Parathyroid adenoma (tissue), 2 donors: ENCODE data around the gene ADAMTS5.
A peak's percentile ranks its signal among the peaks of the same experiment; 100 is the strongest.

ENCODE experiments used
- H2AFZ ChIP-seq: fragments of 300-600 bp; sonication (generic); one replicate; pipeline ENCODE4 v1.7.0; 2017; ENCODE audit warnings: antibody characterized with exemption, mild to moderate bottlenecking
- H3K27ac ChIP-seq: fragments of 300-600 bp; sonication (generic); one replicate; pipeline ENCODE4 v1.7.0; 2017
- H3K27me3 ChIP-seq: fragments of 300-600 bp; sonication (generic); one replicate; pipeline ENCODE4 v1.7.0; 2017; ENCODE audit warnings: low read length; ENCODE audit not compliant: control insufficient read depth, insufficient read depth
- H3K36me3 ChIP-seq: fragments of 300-600 bp; sonication (generic); one replicate; pipeline ENCODE4 v1.7.0; 2017; ENCODE audit warnings: low read length; ENCODE audit not compliant: control insufficient read depth, insufficient read depth
- H3K4me1 ChIP-seq: fragments of 300-600 bp; sonication (generic); one replicate; pipeline ENCODE4 v1.7.0; 2017; ENCODE audit warnings: control low read depth
- H3K4me2 ChIP-seq: fragments of 300-600 bp; sonication (generic); one replicate; pipeline ENCODE4 v1.7.0; 2017; ENCODE audit warnings: low read length
- H3K4me3 ChIP-seq: fragments of 300-600 bp; sonication (generic); one replicate; pipeline ENCODE4 v1.7.0; 2017; ENCODE audit warnings: low read depth, low read length
- H3K79me2 ChIP-seq: fragments of 300-600 bp; sonication (generic); one replicate; pipeline ENCODE4 v1.7.0; 2017; ENCODE audit warnings: control low read depth
- H3K9ac ChIP-seq: fragments of 300-600 bp; sonication (generic); one replicate; pipeline ENCODE4 v1.7.0; 2017; ENCODE audit warnings: mild to moderate bottlenecking
- H3K9me3 ChIP-seq: fragments of 300-600 bp; sonication (generic); one replicate; pipeline ENCODE4 v1.7.0; 2017; ENCODE audit warnings: low read length; ENCODE audit not compliant: control insufficient read depth
- CTCF ChIP-seq: fragments of 300-600 bp; sonication (generic); IDR thresholded peaks from one replicate; pipeline ENCODE4 v1.7.0; 2017; ENCODE audit warnings: antibody characterized with exemption, mild to moderate bottlenecking
- donor health status: primary hyperparathyroidism.

ADAMTS5 gene

GRCh38 chr21:26912466-26912865, 54.4 kb downstream of the ADAMTS5 start:
- H3K36me3 ChIP-seq, result no peaks in the 10 kb centered on the region
- no peaks in the 10 kb centered on the region for H3K79me2 ChIP-seq
- no peaks in the 10 kb centered on the region for H3K27me3 ChIP-seq
- H3K9ac ChIP-seq, result no peak overlapping the region
- H3K4me2 ChIP-seq, result no peak overlapping the region
- no peaks in the 10 kb centered on the region for H3K4me1 ChIP-seq
- no peak for TF ChIP-seq CTCF
- no peak overlapping the region for H3K27ac ChIP-seq
- H3K4me3 ChIP-seq, result no peak overlapping the region
- H3K9me3 ChIP-seq, result no peaks in the 10 kb centered on the region
- no peak overlapping the region for H2AFZ ChIP-seq

GRCh38 chr21:26909972-26910371, 56.9 kb downstream of the ADAMTS5 start:
- Histone ChIP-seq H3K27ac (no peak overlapping the region), H3K4me1 (no peaks in the 10 kb centered on the region), H3K79me2 (no peaks in the 10 kb centered on the region), H3K9me3 (no peaks in the 10 kb centered on the region), H3K4me2 (no peak overlapping the region), H2AFZ (no peak overlapping the region), H3K9ac (no peak overlapping the region), H3K4me3 (no peak overlapping the region), H3K27me3 (no peaks in the 10 kb centered on the region), H3K36me3 (no peaks in the 10 kb centered on the region)
- TF ChIP-seq CTCF, result no peak

- H3K4me2 ChIP-seq, result no peak overlapping the region
- H3K36me3 ChIP-seq, result no peaks in the 10 kb centered on the region
- no peak for TF ChIP-seq CTCF
- H3K9ac ChIP-seq, result no peak overlapping the region
- no peaks in the 10 kb centered on the region for H3K9me3 ChIP-seq
- no peaks in the 10 kb centered on the region for H3K4me1 ChIP-seq
- no peaks in the 10 kb centered on the region for H3K79me2 ChIP-seq
- H2AFZ ChIP-seq, result no peak overlapping the region
- H3K4me3 ChIP-seq, result no peak overlapping the region
- H3K27ac ChIP-seq, result no peak overlapping the region
- no peaks in the 10 kb centered on the region for H3K27me3 ChIP-seq
Measured at GRCh38 chr21:26900980-26901379, 65.9 kb downstream of the ADAMTS5 start.

GRCh38 chr21:26892151-26892550, 74.7 kb downstream of the ADAMTS5 start:
- Histone ChIP-seq H3K9ac (no peak overlapping the region), H3K4me3 (no peak overlapping the region), H3K79me2 (no peaks in the 10 kb centered on the region), H3K9me3 (no peaks in the 10 kb centered on the region), H3K27me3 (no peaks in the 10 kb centered on the region), H3K27ac (no peak overlapping the region), H3K36me3 (no peaks in the 10 kb centered on the region), H3K4me2 (no peak overlapping the region), H2AFZ (no peak overlapping the region), H3K4me1 (no peaks in the 10 kb centered on the region)
- TF ChIP-seq CTCF, result no peak

GRCh38 chr21:26888931-26889330, 78.0 kb downstream of the ADAMTS5 start:
- TF ChIP-seq CTCF, result no peak

More at GRCh38 chr21:26888931-26889330, 78.0 kb downstream of the ADAMTS5 start:
- no peaks in the 10 kb centered on the region for H3K9me3 ChIP-seq
- H2AFZ ChIP-seq, result no peak overlapping the region
- no peak overlapping the region for H3K4me3 ChIP-seq
- no peaks in the 10 kb centered on the region for H3K27me3 ChIP-seq
- H3K36me3 ChIP-seq, result no peaks in the 10 kb centered on the region
- H3K79me2 ChIP-seq, result no peaks in the 10 kb centered on the region
- H3K4me1 ChIP-seq, result no peaks in the 10 kb centered on the region
- no peak overlapping the region for H3K9ac ChIP-seq
- H3K4me2 ChIP-seq, result peak overlapping the region; percentile 37
- H3K27ac ChIP-seq, result no peak overlapping the region
